Measurements from ENCODE around the gene RUBCNL. TPM values are rescaled to one million over a fixed set of nuclear protein-coding genes. Genes with fewer than 3 reads are reported as not detected.

The RUBCNL gene
- polyA plus RNA-seq, 1 of the 3 experiments (the other 2 are of a cell fraction): 0.07 TPM

- TF ChIP-seq SMC3 (IDR thresholded peaks at IDR 0.05; ENCODE audit: low read depth, low read length) (no peak), MEF2A (IDR thresholded peaks at IDR 0.05; ENCODE audit: borderline replicate concordance, low read depth) (no peak), ELF1 (IDR thresholded peaks at IDR 0.05) (no peak), MAX (IDR thresholded peaks at IDR 0.05; ENCODE audit: low read depth) (no peak; the same call in 1 of the 2 replicates), REST (IDR thresholded peaks at IDR 0.05; ENCODE audit: low read depth, low read length) (no peak)
Measured at GRCh38 chr13:46339035-46339666, 47.9 kb downstream of the RUBCNL start (continued).

- no peaks in the 10 kb centered on the region for H3K36me3 ChIP-seq (replicated peaks in 1 of 2; ENCODE audit: control insufficient read depth in 1 of 2, insufficient read depth in 2 of 2, low read length in 1 of 2)
- ChIA-PET POLR2A (no interaction called here), CTCF (interaction anchor here (1.0 kb wide), 1 partner anchor 8 kb away, joined by 3 read pairs; no protein-coding TSS in a partner anchor)
- no peaks in the 10 kb centered on the region for H3K27me3 ChIP-seq (ENCODE audit: insufficient read depth)
- DNase-seq: no peak
- H3K79me2 ChIP-seq (ENCODE audit: insufficient read depth): no peaks in the 10 kb centered on the region
- no peak overlapping the region for H2AFZ ChIP-seq (ENCODE audit: low read depth)
- no peaks in the 10 kb centered on the region for H3K9me3 ChIP-seq
- TF ChIP-seq RXRA (IDR thresholded peaks at IDR 0.05; ENCODE audit: borderline replicate concordance, low read depth) (no peak), POLR2AphosphoS5 (IDR thresholded peaks at IDR 0.05; ENCODE audit: low read depth, low read length) (no peak), ZBTB33 (IDR thresholded peaks at IDR 0.05; ENCODE audit: borderline replicate concordance, low read depth) (no peak), REST (IDR thresholded peaks at IDR 0.05; ENCODE audit: low read depth, low read length) (no peak), TEAD4 (IDR thresholded peaks at IDR 0.05; ENCODE audit: borderline replicate concordance, insufficient read depth) (no peak), CTCF (IDR thresholded peaks at IDR 0.05) (no peak), YY1 (IDR thresholded peaks at IDR 0.05; ENCODE audit: low read depth) (no peak), FOXM1 (IDR thresholded peaks at IDR 0.05; ENCODE audit: low read depth) (no peak), NFIC (IDR thresholded peaks at IDR 0.05; ENCODE audit: borderline replicate concordance) (no peak), GABPA (IDR thresholded peaks at IDR 0.05; ENCODE audit: low read depth) (no peak), RAD21 (IDR thresholded peaks at IDR 0.05; ENCODE audit: low read length) (no peak), EZH2phosphoT487 (IDR thresholded peaks at IDR 0.05; ENCODE audit: borderline replicate concordance, low read depth) (no peak), JUND (IDR thresholded peaks at IDR 0.05) (no peak)
- no peak overlapping the region for H3K4me3 ChIP-seq (ENCODE audit: low read depth in 2 of 2, low read length in 1 of 2)
- no peaks in the 10 kb centered on the region for H3K9me2 ChIP-seq
- 87% methylated on average over 3 of the region's 3 CpGs for WGBS (ENCODE audit: low lambda C conversion rate)
- peaks cover 0 to 24% of the 10 kb centered on the region in 2 experiments; a peak in 1 of 4 replicates for H3K4me1 ChIP-seq (ENCODE audit: control insufficient read depth in 1 of 2, insufficient read depth in 2 of 2, low read depth in 1 of 2, low read length in 1 of 2)
- H3K27ac ChIP-seq (ENCODE audit: low read depth in 2 of 2, low read length in 1 of 2): no peak overlapping the region
- peaks cover 9% of the 10 kb centered on the region for H3F3A ChIP-seq (replicated peaks; ENCODE audit: insufficient read depth)
- no peak overlapping the region for H3K4me2 ChIP-seq
- H3K9ac ChIP-seq: no peak overlapping the region
- no peaks in the 10 kb centered on the region for H4K20me1 ChIP-seq (ENCODE audit: insufficient read depth)
Measured at GRCh38 chr13:46337700-46338099, 49.4 kb downstream of the RUBCNL start.
